Keratinocyte (primary cell): ENCODE data around the gene TUBB4B.

Experiments
- CTCF ChIP-seq, 3 experiments: IDR thresholded peaks in 1 of 3; conservative IDR thresholded peaks in 1 of 3; optimal IDR thresholded peaks in 1 of 3; 2 replicates in 2 of 3; 3 replicates in 1 of 3; pipeline versions ENCODE3 to v1.5.1; 2011; ENCODE audit warnings: low read length in 3 of 3, mild to moderate bottlenecking in 3 of 3, moderate library complexity in 2 of 3, control low read depth in 1 of 3, inconsistent platforms in 1 of 3; ENCODE audit not compliant: insufficient read depth in 2 of 3; ENCODE audit errors: extremely low read depth in 1 of 3
- EZH2 ChIP-seq: IDR thresholded peaks from one replicate; pipeline ENCODE4 v1.6.1; 2012; ENCODE audit warnings: inconsistent platforms, mild to moderate bottlenecking, low read length, moderate library complexity

DNA sequence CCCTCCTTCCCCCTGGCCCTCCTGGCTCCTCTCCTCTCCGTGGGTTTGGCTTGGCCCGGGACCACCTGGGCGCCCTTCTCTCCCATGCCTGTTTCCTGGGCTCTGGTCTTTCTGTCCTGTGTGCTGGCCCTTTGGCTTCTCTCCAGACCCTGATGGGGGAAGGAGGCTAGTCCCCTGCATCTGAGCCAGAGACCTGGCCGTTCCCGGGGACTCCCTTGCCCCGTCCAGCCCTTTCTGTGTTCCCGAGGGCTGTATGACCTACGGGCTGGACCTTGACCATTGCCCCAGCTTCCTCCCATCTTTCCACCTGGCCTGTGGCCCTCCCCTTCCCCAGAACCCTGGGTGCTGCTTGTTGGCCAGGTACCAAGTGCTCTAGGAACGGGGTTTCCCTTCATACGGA is 22.4 kb downstream of the TUBB4B start:
- TF ChIP-seq CTCF (optimal IDR thresholded peaks at IDR 0.05 in 1 of 3, IDR thresholded peaks at IDR 0.05 in 1 of 3, conservative IDR thresholded peaks at IDR 0.05 in 1 of 3; ENCODE audit: extremely low read depth in 1 of 3, insufficient read depth in 2 of 3, low read length in 3 of 3): no peak
- TF ChIP-seq EZH2: no peak
